K562 (cell line): ENCODE results near the gene CSTA. TPM values are rescaled to one million over a fixed set of nuclear protein-coding genes. Genes with fewer than 3 reads are reported as not detected.

Experiments used
- HDAC1 ChIP-seq, 2 experiments: fragments of 450-650 bp; IDR thresholded peaks; 2 replicates each; pipeline ENCODE4 v1.6.1; 2016 to 2017; ENCODE audit warnings: inconsistent platforms in 1 of 2, mild to moderate bottlenecking in 1 of 2, moderate library complexity in 1 of 2
- MEIS2 ChIP-seq: fragments of 450-650 bp; IDR thresholded peaks from 2 replicates; pipeline ENCODE4 v1.6.1; 2014; ENCODE audit warnings: mild to moderate bottlenecking; ENCODE audit not compliant: partially characterized antibody
- NCOA1 ChIP-seq: fragments of 450-650 bp; IDR thresholded peaks from 2 replicates; pipeline ENCODE4 v1.6.1; 2016; ENCODE audit warnings: low read depth
- PYGO2 ChIP-seq: fragments of 450-650 bp; IDR thresholded peaks from 2 replicates; pipeline ENCODE4 v1.6.1; 2016; ENCODE audit warnings: mild to moderate bottlenecking, missing genetic modification characterization, moderate library complexity, missing compliant biosample characterization
- RB1 ChIP-seq: fragments of 450-650 bp; IDR thresholded peaks from 2 replicates; pipeline ENCODE4 v1.6.1; 2017; ENCODE audit warnings: low read depth, mild to moderate bottlenecking
- RBFOX2 ChIP-seq: fragments of 200-400 bp; formaldehyde crosslinking; IDR thresholded peaks from 2 replicates; pipeline ENCODE4 v1.6.1; 2017; ENCODE audit warnings: low read depth, mild to moderate bottlenecking, low read length, moderate library complexity
- SIN3B ChIP-seq: fragments of 450-650 bp; IDR thresholded peaks from 2 replicates; pipeline ENCODE4 v1.6.1; 2017; ENCODE audit warnings: low read depth, mild to moderate bottlenecking, moderate library complexity
- SMARCA4 ChIP-seq: fragments of 450-650 bp; IDR thresholded peaks from 2 replicates; pipeline ENCODE4 v1.6.1; 2016
- SRSF7 ChIP-seq: fragments of 200-400 bp; formaldehyde crosslinking; optimal IDR thresholded peaks from 2 replicates; pipeline ENCODE3; 2017; ENCODE audit warnings: mild to moderate bottlenecking, low read depth, low read length
- YY1 ChIP-seq, 3 experiments: IDR thresholded peaks; 2 replicates each; pipeline ENCODE4 v1.6.1; 2011; ENCODE audit warnings: low read length in 2 of 3, mild to moderate bottlenecking in 2 of 3, moderate library complexity in 2 of 3, borderline replicate concordance in 1 of 3, control low read depth in 1 of 3, low read depth in 1 of 3; ENCODE audit not compliant: insufficient read depth in 3 of 3, insufficient replicate concordance in 2 of 3, control insufficient read depth in 1 of 3, insufficient read length in 1 of 3; ENCODE audit errors: extremely low read depth in 1 of 3
- ZFP1 ChIP-seq: fragments of 450-650 bp; formaldehyde crosslinking; IDR thresholded peaks from 2 replicates; pipeline ENCODE4 v1.4.0; 2020; ENCODE audit warnings: mild to moderate bottlenecking, mixed read lengths
- ZSCAN29 ChIP-seq: fragments of 450-650 bp; IDR thresholded peaks from 2 replicates; pipeline ENCODE4 v1.6.1; 2017
- polyA plus RNA-seq, 8 experiments: library from polyadenylated mRNA; depleted of rRNA in 4 of 8; stranded (reverse) in 5 of 8; unstranded in 3 of 8; fragments of >200 nt; fragmentation: Nextera tagmentation in 2 of 8; fragmentation: Illumina TruSeq in 1 of 8; extraction: Ambion mirVana in 2 of 8; extraction: Trizol in 1 of 8; gene quantifications; 2 replicates each; pipeline versions ENCODE4 v1.2.1 to v1.2.3, GENCODE V29; 2011 to 2014; ENCODE audit warnings: inconsistent platforms in 1 of 8, missing spikeins in 1 of 8
- total RNA-seq, 7 experiments: library from RNA; depleted of rRNA in 6 of 7; stranded (reverse); fragments of >200 nt in 6 of 7; fragmentation: Illumina TruSeq in 2 of 7; extraction: Trizol in 2 of 7; gene quantifications; 2 replicates each; pipeline versions ENCODE4 v1.2.1 to v1.2.3, GENCODE V29; 2011 to 2021; ENCODE audit warnings: low replicate concordance in 1 of 7
- TF ChIP-seq, protein P1 (sequence below): sonication (generic); formaldehyde crosslinking; IDR thresholded peaks from 2 replicates; pipeline ENCODE4 v1.8.0; 2022; ENCODE audit warnings: mild to moderate bottlenecking, missing genetic modification reagents
- TF ChIP-seq, protein P2 (sequence below), 2 experiments: IDR thresholded peaks; 2 replicates each; pipeline ENCODE4 v1.6.1; 2011; ENCODE audit warnings: borderline replicate concordance in 1 of 2, control low read depth in 1 of 2, low read depth in 1 of 2, low read length in 1 of 2, mild to moderate bottlenecking in 1 of 2, mixed read lengths in 1 of 2, moderate library complexity in 1 of 2; ENCODE audit not compliant: insufficient read depth in 1 of 2, insufficient read length in 1 of 2, poor library complexity in 1 of 2, severe bottlenecking in 1 of 2; ENCODE audit errors: extremely low read depth in 1 of 2
- TF ChIP-seq, protein P3 (sequence below), 2 experiments: IDR thresholded peaks; 2 replicates each; pipeline ENCODE4 v1.6.1; 2012; ENCODE audit warnings: improper control_type of control experiment in 2 of 2, low read depth in 2 of 2, low read length in 2 of 2, borderline replicate concordance in 1 of 2
- TF ChIP-seq, protein P4 (sequence below): fragments of 450-650 bp; IDR thresholded peaks from 2 replicates; pipeline ENCODE4 v1.6.1; 2016

Gene CSTA
- total and polyA plus RNA-seq, 9 of the 15 experiments (the other 6 are each of a cell fraction or from before 2014, with no cell fraction given), result 0.11 to 3.1 (median 1.1) TPM

DNA sequence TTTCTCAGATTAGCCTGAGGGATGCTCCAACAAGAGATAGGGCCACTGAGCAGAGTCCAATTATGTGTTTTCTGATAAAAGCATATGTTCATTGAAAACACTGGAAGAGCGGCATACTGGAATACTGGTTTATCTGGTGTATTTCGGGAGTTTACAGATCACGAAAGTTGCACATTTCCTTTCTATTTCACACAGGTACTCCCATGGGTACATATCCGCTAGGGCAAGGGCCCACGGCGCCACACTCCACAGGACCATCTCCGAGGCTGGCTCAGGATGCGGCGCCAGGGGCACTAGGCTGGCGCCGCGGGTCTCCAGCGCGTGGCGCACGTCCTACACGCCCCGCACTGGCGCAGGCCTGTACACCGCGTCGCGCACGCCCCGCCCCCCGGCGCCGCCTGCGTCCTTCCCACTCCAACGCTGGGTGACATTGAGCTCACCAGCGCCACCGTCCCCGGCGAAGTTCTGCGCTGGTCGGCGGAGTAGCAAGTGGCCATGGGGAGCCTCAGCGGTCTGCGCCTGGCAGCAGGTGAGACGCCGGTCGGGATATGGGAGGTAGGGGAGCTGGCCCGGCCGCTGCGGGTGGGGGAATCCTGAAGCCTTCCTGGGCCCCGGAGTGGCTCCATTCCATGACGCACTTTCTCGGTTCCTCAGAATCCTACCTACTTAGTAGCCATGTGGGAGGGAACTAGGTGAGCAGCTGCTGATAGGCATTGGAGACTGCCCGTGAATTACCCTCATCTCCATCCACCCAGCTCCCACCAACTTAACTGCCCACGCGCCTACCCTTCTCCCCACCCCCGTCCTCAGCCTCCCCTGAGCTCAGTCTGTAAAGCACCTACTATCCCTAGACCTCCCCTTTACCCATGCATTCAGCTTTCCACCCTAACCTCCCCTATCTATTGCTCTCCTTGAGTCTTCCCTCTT, 59.0 kb downstream of the CSTA start, which contains the start of gene FAM162A (continued):
- TF ChIP-seq, protein P1, sequence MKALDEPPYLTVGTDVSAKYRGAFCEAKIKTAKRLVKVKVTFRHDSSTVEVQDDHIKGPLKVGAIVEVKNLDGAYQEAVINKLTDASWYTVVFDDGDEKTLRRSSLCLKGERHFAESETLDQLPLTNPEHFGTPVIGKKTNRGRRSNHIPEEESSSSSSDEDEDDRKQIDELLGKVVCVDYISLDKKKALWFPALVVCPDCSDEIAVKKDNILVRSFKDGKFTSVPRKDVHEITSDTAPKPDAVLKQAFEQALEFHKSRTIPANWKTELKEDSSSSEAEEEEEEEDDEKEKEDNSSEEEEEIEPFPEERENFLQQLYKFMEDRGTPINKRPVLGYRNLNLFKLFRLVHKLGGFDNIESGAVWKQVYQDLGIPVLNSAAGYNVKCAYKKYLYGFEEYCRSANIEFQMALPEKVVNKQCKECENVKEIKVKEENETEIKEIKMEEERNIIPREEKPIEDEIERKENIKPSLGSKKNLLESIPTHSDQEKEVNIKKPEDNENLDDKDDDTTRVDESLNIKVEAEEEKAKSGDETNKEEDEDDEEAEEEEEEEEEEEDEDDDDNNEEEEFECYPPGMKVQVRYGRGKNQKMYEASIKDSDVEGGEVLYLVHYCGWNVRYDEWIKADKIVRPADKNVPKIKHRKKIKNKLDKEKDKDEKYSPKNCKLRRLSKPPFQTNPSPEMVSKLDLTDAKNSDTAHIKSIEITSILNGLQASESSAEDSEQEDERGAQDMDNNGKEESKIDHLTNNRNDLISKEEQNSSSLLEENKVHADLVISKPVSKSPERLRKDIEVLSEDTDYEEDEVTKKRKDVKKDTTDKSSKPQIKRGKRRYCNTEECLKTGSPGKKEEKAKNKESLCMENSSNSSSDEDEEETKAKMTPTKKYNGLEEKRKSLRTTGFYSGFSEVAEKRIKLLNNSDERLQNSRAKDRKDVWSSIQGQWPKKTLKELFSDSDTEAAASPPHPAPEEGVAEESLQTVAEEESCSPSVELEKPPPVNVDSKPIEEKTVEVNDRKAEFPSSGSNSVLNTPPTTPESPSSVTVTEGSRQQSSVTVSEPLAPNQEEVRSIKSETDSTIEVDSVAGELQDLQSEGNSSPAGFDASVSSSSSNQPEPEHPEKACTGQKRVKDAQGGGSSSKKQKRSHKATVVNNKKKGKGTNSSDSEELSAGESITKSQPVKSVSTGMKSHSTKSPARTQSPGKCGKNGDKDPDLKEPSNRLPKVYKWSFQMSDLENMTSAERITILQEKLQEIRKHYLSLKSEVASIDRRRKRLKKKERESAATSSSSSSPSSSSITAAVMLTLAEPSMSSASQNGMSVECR (CRISPR knock-in tag), result 0 out of 2 replicates have a peak, but pooled peaks have one; percentile 19
- TF ChIP-seq, protein P2, sequence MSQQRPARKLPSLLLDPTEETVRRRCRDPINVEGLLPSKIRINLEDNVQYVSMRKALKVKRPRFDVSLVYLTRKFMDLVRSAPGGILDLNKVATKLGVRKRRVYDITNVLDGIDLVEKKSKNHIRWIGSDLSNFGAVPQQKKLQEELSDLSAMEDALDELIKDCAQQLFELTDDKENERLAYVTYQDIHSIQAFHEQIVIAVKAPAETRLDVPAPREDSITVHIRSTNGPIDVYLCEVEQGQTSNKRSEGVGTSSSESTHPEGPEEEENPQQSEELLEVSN (IDR thresholded peaks at IDR 0.05; ENCODE audit: borderline replicate concordance in 1 of 2, extremely low read depth in 1 of 2, insufficient read depth in 1 of 2, insufficient read length in 1 of 2, low read depth in 1 of 2, low read length in 1 of 2, poor library complexity in 1 of 2, severe bottlenecking in 1 of 2), result peak; percentile 68 to 81
- no peak for TF ChIP-seq PYGO2 (tag)
- TF ChIP-seq SMARCA4, result no peak
- TF ChIP-seq RBFOX2, result peak; percentile 93
- no peak for TF ChIP-seq ZSCAN29
- TF ChIP-seq RB1, result peak; percentile 87
- peak; percentile 60; the same call in 1 of the 2 replicates for TF ChIP-seq SIN3B
- no peak for TF ChIP-seq SRSF7
- TF ChIP-seq ZFP1, result no peak
- TF ChIP-seq YY1 (IDR thresholded peaks at IDR 0.05; ENCODE audit: borderline replicate concordance in 1 of 3, control insufficient read depth in 1 of 3, extremely low read depth in 1 of 3, insufficient read depth in 3 of 3, insufficient read length in 1 of 3, insufficient replicate concordance in 2 of 3, low read depth in 1 of 3, low read length in 2 of 3), result peak in 2 of 3 experiments; percentile 73 to 78
- peak; percentile 58 for TF ChIP-seq MEIS2
- TF ChIP-seq, protein P3, sequence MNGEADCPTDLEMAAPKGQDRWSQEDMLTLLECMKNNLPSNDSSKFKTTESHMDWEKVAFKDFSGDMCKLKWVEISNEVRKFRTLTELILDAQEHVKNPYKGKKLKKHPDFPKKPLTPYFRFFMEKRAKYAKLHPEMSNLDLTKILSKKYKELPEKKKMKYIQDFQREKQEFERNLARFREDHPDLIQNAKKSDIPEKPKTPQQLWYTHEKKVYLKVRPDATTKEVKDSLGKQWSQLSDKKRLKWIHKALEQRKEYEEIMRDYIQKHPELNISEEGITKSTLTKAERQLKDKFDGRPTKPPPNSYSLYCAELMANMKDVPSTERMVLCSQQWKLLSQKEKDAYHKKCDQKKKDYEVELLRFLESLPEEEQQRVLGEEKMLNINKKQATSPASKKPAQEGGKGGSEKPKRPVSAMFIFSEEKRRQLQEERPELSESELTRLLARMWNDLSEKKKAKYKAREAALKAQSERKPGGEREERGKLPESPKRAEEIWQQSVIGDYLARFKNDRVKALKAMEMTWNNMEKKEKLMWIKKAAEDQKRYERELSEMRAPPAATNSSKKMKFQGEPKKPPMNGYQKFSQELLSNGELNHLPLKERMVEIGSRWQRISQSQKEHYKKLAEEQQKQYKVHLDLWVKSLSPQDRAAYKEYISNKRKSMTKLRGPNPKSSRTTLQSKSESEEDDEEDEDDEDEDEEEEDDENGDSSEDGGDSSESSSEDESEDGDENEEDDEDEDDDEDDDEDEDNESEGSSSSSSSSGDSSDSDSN (IDR thresholded peaks at IDR 0.05; ENCODE audit: borderline replicate concordance in 1 of 2, low read depth in 2 of 2, low read length in 2 of 2), result peak in 1 of 2 experiments; percentile 77; a peak in 1 of 4 replicates
- TF ChIP-seq, protein P4, sequence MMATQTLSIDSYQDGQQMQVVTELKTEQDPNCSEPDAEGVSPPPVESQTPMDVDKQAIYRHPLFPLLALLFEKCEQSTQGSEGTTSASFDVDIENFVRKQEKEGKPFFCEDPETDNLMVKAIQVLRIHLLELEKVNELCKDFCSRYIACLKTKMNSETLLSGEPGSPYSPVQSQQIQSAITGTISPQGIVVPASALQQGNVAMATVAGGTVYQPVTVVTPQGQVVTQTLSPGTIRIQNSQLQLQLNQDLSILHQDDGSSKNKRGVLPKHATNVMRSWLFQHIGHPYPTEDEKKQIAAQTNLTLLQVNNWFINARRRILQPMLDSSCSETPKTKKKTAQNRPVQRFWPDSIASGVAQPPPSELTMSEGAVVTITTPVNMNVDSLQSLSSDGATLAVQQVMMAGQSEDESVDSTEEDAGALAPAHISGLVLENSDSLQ, result peak; percentile 44; the same call in 1 of the 2 replicates
- TF ChIP-seq NCOA1, result no peak
- peak in 1 of 2 experiments; percentile 53; a peak in 1 of 4 replicates for TF ChIP-seq HDAC1 (IDR thresholded peaks at IDR 0.05)
